Right renal pelvis (tissue), 4 donors: ENCODE results near the gene ZNF350. TPM values are rescaled to one million over a fixed set of nuclear protein-coding genes. Genes with fewer than 3 reads are reported as not detected.
A peak's percentile ranks its signal among the peaks of the same experiment; 100 is the strongest.
"Not testable (repeated sequence)": the region's sequence is repeated elsewhere in the genome, so short reads cannot be mapped to it uniquely, and the experiment has no call there.

ENCODE experiments used
- DNase-seq, 4 donors: peaks; one replicate each; pipeline ENCODE4 v3.0.0-alpha.2; 2013; ENCODE audit warnings: low read depth in 4 of 4, low spot score in 3 of 4, missing footprints in 1 of 4
- polyA plus RNA-seq, 4 donors: library from polyadenylated mRNA; unstranded; fragments of 120-200 nt; gene quantifications; one replicate each; pipeline ENCODE4 v1.2.1, GENCODE V29; 2013; ENCODE audit not compliant: insufficient read length in 4 of 4

ZNF350 gene
- polyA plus RNA-seq, result 10 to 100 TPM; 16.2 to 18.6 (median 17.2) TPM

- DNase-seq, result peak; percentile 85 to 93 (median 90)
These were observed at the start of gene ZNF350 for GRCh38 chr19:51986309-51987291. Gene ZNF350 (minus strand): TSS chr19:51986840. CDS start chr19:51974360, 12,480 bp downstream.

- no peak for DNase-seq
These were observed 47.5 kb upstream of the ZNF350 start for GRCh38 chr19:52034051-52034728.

DNA sequence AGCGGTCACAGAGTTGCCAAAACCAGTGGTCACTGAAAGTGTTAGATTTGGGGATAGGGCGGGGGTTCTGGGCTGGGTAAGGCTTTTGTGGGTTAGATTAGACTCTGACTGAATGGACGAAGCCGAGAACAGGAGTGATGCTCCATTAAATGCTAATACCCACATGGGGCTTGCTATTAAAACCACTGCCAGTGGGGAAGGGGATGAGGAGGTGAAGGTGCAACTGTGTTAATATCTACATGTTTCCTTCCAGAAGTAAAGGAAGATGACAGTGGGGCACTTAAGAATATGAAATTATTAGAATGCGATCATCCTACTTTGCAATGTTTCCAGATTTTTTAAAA lies 42.1 kb upstream of the ZNF350 start:
- no peak for DNase-seq

- peak; percentile 83 to 91 (median 86) for DNase-seq
These were observed 41.6 kb upstream of the ZNF350 start, which contains the start of gene ZNF614 for GRCh38 chr19:52028027-52028779. Gene ZNF614 (minus strand): TSS chr19:52028379. CDS start chr19:52025745, 2,634 bp downstream.

GRCh38 chr19:52026255-52026990 lies 39.8 kb upstream of the ZNF350 start:
- not testable (repeated sequence) for DNase-seq

DNA sequence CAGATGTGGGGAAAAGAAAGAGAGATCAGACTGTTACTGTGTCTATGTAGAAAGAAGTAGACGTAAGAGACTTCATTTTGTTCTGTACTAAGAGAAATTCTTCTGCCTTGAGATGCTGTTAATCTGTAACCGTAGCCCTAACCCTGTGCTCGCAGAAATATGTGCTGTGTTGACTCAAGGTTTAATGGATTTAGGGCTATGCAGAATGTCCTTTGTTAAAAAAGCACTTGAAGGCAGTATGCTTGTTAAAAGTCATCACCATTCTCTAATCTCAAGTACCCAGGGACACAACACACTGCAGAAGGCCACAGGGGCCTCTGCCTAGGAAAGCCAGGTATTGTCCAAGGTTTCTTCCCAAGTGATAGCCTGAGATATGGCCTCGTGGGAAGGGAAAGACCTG lies 37.8 kb upstream of the ZNF350 start:
- not testable (repeated sequence) for DNase-seq

GRCh38 chr19:52022193-52022592 lies 35.6 kb upstream of the ZNF350 start:
- DNase-seq, result no peak

GRCh38 chr19:52020506-52020905 lies 33.9 kb upstream of the ZNF350 start:
- DNase-seq, result no peak

GRCh38 chr19:52010674-52011073 lies 24.0 kb upstream of the ZNF350 start:
- no peak for DNase-seq

DNA sequence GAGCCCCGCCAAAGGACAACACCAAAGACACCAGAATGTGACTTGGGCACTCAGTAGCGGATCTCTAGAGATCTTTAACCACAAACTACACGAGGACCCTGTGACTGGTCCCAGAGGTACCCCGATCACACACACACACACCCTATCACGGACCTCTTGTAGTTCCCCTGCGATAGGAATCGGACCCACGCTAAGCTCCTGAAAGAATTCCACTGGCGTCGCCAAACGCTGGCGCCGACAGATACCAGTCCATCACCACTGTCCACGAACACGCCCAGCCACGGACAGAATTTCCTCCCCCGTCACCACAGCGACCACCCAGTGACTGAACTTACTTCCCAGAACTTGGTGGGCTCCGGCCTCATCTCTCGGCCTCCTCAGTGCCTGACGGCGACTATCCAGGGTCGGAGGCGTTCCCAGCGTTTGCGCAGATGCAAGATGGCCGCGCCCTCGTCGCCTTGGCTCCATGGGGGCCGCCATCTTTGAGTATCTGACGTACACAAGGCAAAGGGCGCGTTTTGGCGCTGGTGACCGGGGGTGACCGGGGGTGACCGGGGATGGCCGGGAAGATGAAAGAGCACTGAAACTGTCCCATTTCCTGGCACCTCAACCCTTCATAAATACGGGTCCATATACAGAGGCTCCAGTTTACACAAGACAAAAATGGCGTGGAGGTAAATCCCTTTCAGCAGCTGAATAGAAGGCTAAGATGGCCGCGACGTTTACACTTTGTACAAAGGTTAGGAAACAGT lies 21.3 kb upstream of the ZNF350 start, which contains the start of gene ZNF615:
ZNF615 (minus strand) TSS at position 406 of the 752 bp plus-strand sequence. CDS start 4,500 bp downstream, outside the sequence.
- peak; percentile 87 to 95 (median 89) for DNase-seq

DNA sequence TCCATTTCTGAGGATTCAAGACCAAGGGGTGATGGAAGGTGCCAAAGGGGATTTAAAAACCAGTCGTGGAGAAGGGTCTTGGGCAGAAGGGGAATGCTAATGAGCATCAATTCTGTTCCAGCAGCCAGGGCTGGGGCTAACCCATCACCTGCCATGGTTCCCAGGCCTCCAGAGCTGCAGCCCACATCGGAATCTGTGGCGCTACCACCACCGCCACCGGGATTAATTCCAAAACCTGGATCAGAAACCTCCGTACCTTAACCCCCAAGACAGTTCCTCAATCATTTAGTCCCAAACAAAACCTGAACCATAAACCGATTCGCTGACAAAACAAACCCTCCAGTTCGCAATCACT lies 20.8 kb upstream of the ZNF350 start:
- DNase-seq, result peak in 2 of 4 donors; percentile 13 to 33

- DNase-seq, result no peak
These were observed 7.5 kb upstream of the ZNF350 start for GRCh38 chr19:51994048-51994644.

GRCh38 chr19:51993422-51993821 lies 6.8 kb upstream of the ZNF350 start:
- no peak for DNase-seq

- no peak for DNase-seq
These were observed 3.3 kb downstream of the ZNF350 start for GRCh38 chr19:51983361-51983760.

DNA sequence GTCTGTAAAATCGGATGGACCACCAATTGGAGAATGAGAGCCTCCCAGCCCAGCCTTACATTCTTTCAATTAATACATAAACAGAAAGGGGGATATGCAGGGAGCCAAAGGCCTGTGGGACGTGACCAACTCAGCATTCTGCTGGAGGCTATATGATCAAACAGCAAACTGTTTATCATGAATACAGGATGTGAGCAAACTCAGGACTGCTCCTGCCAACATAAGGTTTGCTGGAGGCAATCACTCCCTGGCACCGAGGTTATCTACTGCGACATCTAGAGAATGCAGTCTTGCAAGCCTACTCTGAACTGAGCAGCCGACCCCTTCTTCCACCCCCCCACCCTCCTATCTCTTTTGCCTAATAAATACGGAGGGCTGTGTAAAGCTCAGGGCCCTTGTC lies 5.7 kb downstream of the ZNF350 start:
- not testable (repeated sequence) for DNase-seq

- no peak for DNase-seq
These were observed 6.4 kb downstream of the ZNF350 start for GRCh38 chr19:51980116-51980736.

GRCh38 chr19:51978882-51979281 lies 7.8 kb downstream of the ZNF350 start:
- DNase-seq, result no peak

- no peak for DNase-seq
These were observed 9.3 kb downstream of the ZNF350 start for GRCh38 chr19:51977346-51977745.
